Duodenal mucosa (tissue), 2 donors: ENCODE results near the gene PKNOX2.

Source experiments
- H3K27ac ChIP-seq: one replicate; pipeline ENCODE4 v1.7.0; 2013; ENCODE audit warnings: low read depth, low read length
- H3K27me3 ChIP-seq, 2 donors: one replicate each; pipeline ENCODE4 v1.7.0; 2013; ENCODE audit warnings: low read length in 2 of 2, control low read depth in 1 of 2; ENCODE audit not compliant: insufficient read depth in 2 of 2, control insufficient read depth in 1 of 2
- H3K36me3 ChIP-seq, 2 donors: one replicate each; pipeline ENCODE4 v1.7.0; 2013; ENCODE audit warnings: low read length in 2 of 2, control low read depth in 1 of 2; ENCODE audit not compliant: insufficient read depth in 2 of 2, control insufficient read depth in 1 of 2
- H3K4me1 ChIP-seq, 2 donors: one replicate each; pipeline ENCODE4 v1.7.0; 2013; ENCODE audit warnings: low read length in 2 of 2, control low read depth in 1 of 2; ENCODE audit not compliant: insufficient read depth in 2 of 2, control insufficient read depth in 1 of 2
- H3K4me3 ChIP-seq, 2 donors: one replicate each; pipeline ENCODE4 v1.7.0; 2013; ENCODE audit warnings: low read length in 2 of 2, low read depth in 1 of 2
- H3K9ac ChIP-seq, 2 donors: one replicate each; pipeline ENCODE4 v1.7.0; 2013; ENCODE audit warnings: low read length in 2 of 2, low read depth in 1 of 2
- H3K9me3 ChIP-seq, 2 donors: one replicate each; pipeline ENCODE4 v1.7.0; 2013; ENCODE audit warnings: low read length in 2 of 2, control low read depth in 1 of 2; ENCODE audit not compliant: control insufficient read depth in 1 of 2

Gene PKNOX2

GRCh38 chr11:125422681-125423080 is 258.1 kb downstream of the PKNOX2 start:
- no peaks in the 10 kb centered on the region for H3K36me3 ChIP-seq
- H3K9ac ChIP-seq = no peak overlapping the region
- H3K4me1 ChIP-seq = no peaks in the 10 kb centered on the region
- H3K4me3 ChIP-seq = no peak overlapping the region
- no peak overlapping the region for H3K27ac ChIP-seq
- no peaks in the 10 kb centered on the region for H3K9me3 ChIP-seq
- peaks cover 0 to 3% of the 10 kb centered on the region in 2 donors for H3K27me3 ChIP-seq

- H3K4me3 ChIP-seq = no peak overlapping the region
- H3K27ac ChIP-seq = no peak overlapping the region
- H3K9me3 ChIP-seq = no peaks in the 10 kb centered on the region
- no peaks in the 10 kb centered on the region for H3K36me3 ChIP-seq
- no peaks in the 10 kb centered on the region for H3K4me1 ChIP-seq
- H3K9ac ChIP-seq = no peak overlapping the region
- peaks cover 0 to 3% of the 10 kb centered on the region in 2 donors for H3K27me3 ChIP-seq
These were observed 258.8 kb downstream of the PKNOX2 start for GRCh38 chr11:125423247-125423849.

GRCh38 chr11:125425601-125426000 is 261.1 kb downstream of the PKNOX2 start:
- Histone ChIP-seq H3K9me3 (no peaks in the 10 kb centered on the region), H3K9ac (no peak overlapping the region), H3K4me1 (no peaks in the 10 kb centered on the region), H3K27ac (no peak overlapping the region), H3K27me3 (peaks cover 0 to 3% of the 10 kb centered on the region in 2 donors), H3K4me3 (no peak overlapping the region), H3K36me3 (no peaks in the 10 kb centered on the region)

GRCh38 chr11:125426818-125427528 is 262.4 kb downstream of the PKNOX2 start:
- Histone ChIP-seq H3K4me1 (no peaks in the 10 kb centered on the region), H3K9ac (no peak overlapping the region), H3K9me3 (no peaks in the 10 kb centered on the region), H3K36me3 (no peaks in the 10 kb centered on the region), H3K27me3 (peaks cover 0 to 3% of the 10 kb centered on the region in 2 donors), H3K4me3 (no peak overlapping the region), H3K27ac (no peak overlapping the region)

GRCh38 chr11:125428486-125429173 is 264.1 kb downstream of the PKNOX2 start:
- Histone ChIP-seq H3K4me3 (no peak overlapping the region), H3K4me1 (no peaks in the 10 kb centered on the region), H3K36me3 (no peaks in the 10 kb centered on the region), H3K9me3 (no peaks in the 10 kb centered on the region), H3K27ac (no peak overlapping the region), H3K27me3 (peaks cover 0 to 3% of the 10 kb centered on the region in 2 donors), H3K9ac (no peak overlapping the region)

GRCh38 chr11:125429174-125429707 is 264.7 kb downstream of the PKNOX2 start:
- no peak overlapping the region for H3K4me3 ChIP-seq
- H3K4me1 ChIP-seq = no peaks in the 10 kb centered on the region
- no peaks in the 10 kb centered on the region for H3K9me3 ChIP-seq
- H3K27me3 ChIP-seq = peaks cover 0 to 3% of the 10 kb centered on the region in 2 donors
- no peaks in the 10 kb centered on the region for H3K36me3 ChIP-seq
- H3K27ac ChIP-seq = no peak overlapping the region
- no peak overlapping the region for H3K9ac ChIP-seq

- Histone ChIP-seq H3K36me3 (no peaks in the 10 kb centered on the region), H3K4me1 (no peaks in the 10 kb centered on the region), H3K9me3 (no peaks in the 10 kb centered on the region), H3K27me3 (no peaks in the 10 kb centered on the region), H3K9ac (no peak overlapping the region), H3K4me3 (no peak overlapping the region), H3K27ac (no peak overlapping the region)
These were observed 265.5 kb downstream of the PKNOX2 start for GRCh38 chr11:125429807-125430678.

- Histone ChIP-seq H3K27ac (no peak overlapping the region), H3K4me3 (no peak overlapping the region), H3K4me1 (no peaks in the 10 kb centered on the region), H3K9me3 (no peaks in the 10 kb centered on the region), H3K27me3 (no peaks in the 10 kb centered on the region), H3K9ac (no peak overlapping the region), H3K36me3 (no peaks in the 10 kb centered on the region)
These were observed 266.5 kb downstream of the PKNOX2 start for GRCh38 chr11:125431009-125431408.

- H3K4me1 ChIP-seq = no peaks in the 10 kb centered on the region
- H3K36me3 ChIP-seq = no peaks in the 10 kb centered on the region
- no peak overlapping the region for H3K4me3 ChIP-seq
- H3K27ac ChIP-seq = no peak overlapping the region
- H3K9ac ChIP-seq = no peak overlapping the region
- H3K9me3 ChIP-seq = no peaks in the 10 kb centered on the region
- H3K27me3 ChIP-seq = no peaks in the 10 kb centered on the region
These were observed 266.9 kb downstream of the PKNOX2 start for GRCh38 chr11:125431481-125431880.
